NCI-H187 (cell line): Measurements from ENCODE around the gene AIF1.

ENCODE experiments used
- DNase-seq, 2 experiments: peaks; one replicate each; lab custom pipeline; 2025; lab: John Stamatoyannopoulos, UW

AIF1 gene

GRCh38 chr6:31663961-31664789, 49.1 kb downstream of the AIF1 start:
- DNase-seq, result no peak

GRCh38 chr6:31664790-31665500, 49.9 kb downstream of the AIF1 start, which contains the start of gene GPANK1:
Gene GPANK1 (minus strand): TSS chr6:31664997. CDS start chr6:31664478, 519 bp downstream.
- peak; percentile 59 to 71 for DNase-seq

GRCh38 chr6:31665501-31666336, 50.7 kb downstream of the AIF1 start, which contains the start of gene CSNK2B:
Gene CSNK2B (plus strand): TSS chr6:31666080. CDS start chr6:31666832, 752 bp downstream.
- peak; percentile 84 to 95 for DNase-seq

- no peak for DNase-seq
These were observed 51.4 kb downstream of the AIF1 start for GRCh38 chr6:31666337-31666965.
